ENCODE results near the gene ZNF500. TPM values are rescaled to one million over a fixed set of nuclear protein-coding genes. Genes with fewer than 3 reads are reported as not detected.
"Not testable (repeated sequence)": the region's sequence is repeated elsewhere in the genome, so short reads cannot be mapped to it uniquely, and the experiment has no call there.

The ZNF500 gene
- total RNA-seq, 2 donors from 2014 or later: 6.1 to 21.2 TPM

DNA sequence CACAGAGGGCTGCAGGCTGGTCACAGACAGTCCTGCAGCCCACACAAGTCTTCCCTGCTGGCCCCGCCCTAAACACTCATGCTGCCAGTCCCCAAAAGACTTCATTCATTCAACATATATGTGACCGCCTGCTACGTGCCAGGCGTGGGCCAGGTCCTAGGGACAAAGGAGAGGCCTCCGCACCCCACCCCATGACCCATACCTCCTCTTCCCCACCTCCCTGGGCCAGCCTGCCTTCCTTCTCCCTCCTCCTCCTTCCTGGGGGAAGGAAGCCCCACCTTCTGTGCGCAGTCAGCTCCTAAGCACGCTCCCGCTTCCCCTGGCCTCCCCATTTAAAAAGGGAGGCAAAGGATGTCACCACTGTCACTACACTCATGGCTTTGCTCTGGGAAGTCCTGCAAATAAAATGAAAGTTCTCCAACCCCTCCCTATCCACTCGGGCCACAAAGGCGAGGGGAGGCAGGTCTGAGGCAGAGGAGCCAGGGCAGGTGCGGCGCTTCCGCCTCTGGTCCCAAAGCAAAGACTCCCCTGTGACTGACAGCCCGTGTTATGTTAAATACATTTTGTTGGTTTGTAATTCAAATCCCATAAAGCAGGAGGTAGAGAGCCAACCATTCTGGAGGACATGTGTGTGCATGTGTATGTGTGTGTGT is 23.6 kb downstream of the ZNF500 start:
- Histone ChIP-seq H3K27me3 (replicated peaks; ENCODE audit: insufficient read depth) (no peaks in the 10 kb centered on the region), H3K27ac (no peak overlapping the region), H3K4me3 (no peak overlapping the region), H3K36me3 (no peaks in the 10 kb centered on the region), H3K4me1 (ENCODE audit: control insufficient read depth in 1 of 2, low read depth in 2 of 2) (peaks cover 3 to 13% of the 10 kb centered on the region in 2 donors), H3K9me3 (no peaks in the 10 kb centered on the region)
- TF ChIP-seq, protein P1, sequence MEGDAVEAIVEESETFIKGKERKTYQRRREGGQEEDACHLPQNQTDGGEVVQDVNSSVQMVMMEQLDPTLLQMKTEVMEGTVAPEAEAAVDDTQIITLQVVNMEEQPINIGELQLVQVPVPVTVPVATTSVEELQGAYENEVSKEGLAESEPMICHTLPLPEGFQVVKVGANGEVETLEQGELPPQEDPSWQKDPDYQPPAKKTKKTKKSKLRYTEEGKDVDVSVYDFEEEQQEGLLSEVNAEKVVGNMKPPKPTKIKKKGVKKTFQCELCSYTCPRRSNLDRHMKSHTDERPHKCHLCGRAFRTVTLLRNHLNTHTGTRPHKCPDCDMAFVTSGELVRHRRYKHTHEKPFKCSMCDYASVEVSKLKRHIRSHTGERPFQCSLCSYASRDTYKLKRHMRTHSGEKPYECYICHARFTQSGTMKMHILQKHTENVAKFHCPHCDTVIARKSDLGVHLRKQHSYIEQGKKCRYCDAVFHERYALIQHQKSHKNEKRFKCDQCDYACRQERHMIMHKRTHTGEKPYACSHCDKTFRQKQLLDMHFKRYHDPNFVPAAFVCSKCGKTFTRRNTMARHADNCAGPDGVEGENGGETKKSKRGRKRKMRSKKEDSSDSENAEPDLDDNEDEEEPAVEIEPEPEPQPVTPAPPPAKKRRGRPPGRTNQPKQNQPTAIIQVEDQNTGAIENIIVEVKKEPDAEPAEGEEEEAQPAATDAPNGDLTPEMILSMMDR (IDR thresholded peaks at IDR 0.05): no peak
- no peak for DNase-seq (ENCODE audit: low spot score)
- no peak for ATAC-seq (ENCODE audit: insufficient number of reproducible peaks, low FRiP score, low read depth)

DNA sequence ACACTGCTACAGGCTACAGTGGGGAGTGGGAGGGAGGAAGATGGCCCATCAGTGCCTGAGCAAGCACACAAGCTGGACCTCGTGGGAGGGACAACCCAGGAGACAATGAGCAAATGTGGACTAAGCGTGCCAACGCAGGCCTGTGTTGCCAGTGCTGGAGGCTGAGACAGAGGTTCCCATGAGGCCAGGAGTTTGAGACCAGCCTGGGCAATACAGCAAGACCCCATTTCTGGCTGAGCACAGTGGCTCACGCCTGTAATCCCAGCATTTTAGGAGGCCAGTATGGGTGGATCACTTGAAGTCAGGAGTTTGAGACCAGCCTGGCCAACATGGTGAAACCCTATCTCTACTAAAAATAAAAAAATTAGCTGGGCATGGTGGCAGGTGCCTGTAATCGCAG is 28.6 kb downstream of the ZNF500 start:
- H3K27me3 ChIP-seq (replicated peaks; ENCODE audit: insufficient read depth); H3K36me3 ChIP-seq; H3K9me3 ChIP-seq; ATAC-seq (ENCODE audit: insufficient number of reproducible peaks, low FRiP score, low read depth); DNase-seq (ENCODE audit: low spot score); H3K4me1 ChIP-seq (ENCODE audit: control insufficient read depth in 1 of 2, low read depth in 2 of 2); H3K27ac ChIP-seq; H3K4me3 ChIP-seq: not testable (repeated sequence)

DNA sequence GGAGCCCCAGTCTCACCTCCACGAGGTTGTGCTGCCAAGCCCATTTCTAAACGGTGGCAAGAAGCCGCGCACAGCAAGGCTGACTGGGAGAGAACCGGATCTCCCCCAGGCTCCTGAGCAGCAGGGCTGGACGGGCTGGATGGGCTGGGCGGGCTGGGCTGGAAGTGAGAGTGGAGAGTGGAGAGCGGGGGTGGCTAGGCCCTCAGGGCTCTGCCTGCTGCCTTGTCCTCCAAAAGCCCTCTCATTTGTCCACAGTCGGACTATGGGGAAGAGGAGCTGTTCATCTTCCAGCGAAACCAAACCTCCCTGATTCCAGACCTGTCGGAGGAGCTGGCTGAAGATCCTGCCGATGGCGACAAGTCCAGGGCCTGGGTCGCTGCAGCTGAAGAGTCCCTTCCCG is 29.4 kb downstream of the ZNF500 start:
- Histone ChIP-seq H3K4me3 (no peak overlapping the region), H3K4me1 (ENCODE audit: control insufficient read depth in 1 of 2, low read depth in 2 of 2) (peaks cover 13% of the 10 kb centered on the region in 2 donors)

DNA sequence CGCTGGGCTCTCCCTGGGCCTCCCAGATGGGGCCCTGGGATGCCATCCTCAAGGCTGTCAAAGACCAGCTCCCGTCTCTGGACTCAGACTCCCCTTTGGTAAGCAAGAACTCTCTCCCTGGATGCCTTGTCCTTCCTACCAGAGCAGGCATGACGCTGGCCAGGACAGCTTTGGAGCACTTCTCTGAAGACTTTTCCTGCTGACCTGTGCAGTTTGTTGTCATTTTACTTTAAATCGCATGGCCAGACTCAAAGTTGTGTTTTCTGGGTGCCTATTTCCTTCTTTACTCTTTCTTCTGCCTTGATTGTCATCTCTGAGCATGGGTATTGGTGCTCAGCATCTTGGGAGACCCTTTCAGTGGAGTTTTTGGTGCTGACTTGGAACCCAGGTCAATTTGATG is 30.4 kb downstream of the ZNF500 start:
- no peaks in the 10 kb centered on the region for H3K36me3 ChIP-seq
- H3K27ac ChIP-seq: no peak overlapping the region
- TF ChIP-seq, protein P1 (IDR thresholded peaks at IDR 0.05): no peak
- H3K4me3 ChIP-seq: no peak overlapping the region
- H3K27me3 ChIP-seq (replicated peaks; ENCODE audit: insufficient read depth): no peaks in the 10 kb centered on the region
- ATAC-seq (ENCODE audit: insufficient number of reproducible peaks, low FRiP score, low read depth) (no peak), DNase-seq (ENCODE audit: low spot score) (no peak)
- H3K4me1 ChIP-seq (ENCODE audit: control insufficient read depth in 1 of 2, low read depth in 2 of 2): peaks cover 13% of the 10 kb centered on the region in 2 donors
- no peaks in the 10 kb centered on the region for H3K9me3 ChIP-seq

More for the DNA sequence above, 29.4 kb downstream of the ZNF500 start:
- Histone ChIP-seq H3K36me3 (no peaks in the 10 kb centered on the region), H3K27ac (no peak overlapping the region), H3K9me3 (no peaks in the 10 kb centered on the region), H3K27me3 (replicated peaks; ENCODE audit: insufficient read depth) (no peaks in the 10 kb centered on the region)
- DNase-seq (ENCODE audit: low spot score) (no peak), ATAC-seq (ENCODE audit: insufficient number of reproducible peaks, low FRiP score, low read depth) (no peak)
- TF ChIP-seq, protein P1 (IDR thresholded peaks at IDR 0.05): no peak

DNA sequence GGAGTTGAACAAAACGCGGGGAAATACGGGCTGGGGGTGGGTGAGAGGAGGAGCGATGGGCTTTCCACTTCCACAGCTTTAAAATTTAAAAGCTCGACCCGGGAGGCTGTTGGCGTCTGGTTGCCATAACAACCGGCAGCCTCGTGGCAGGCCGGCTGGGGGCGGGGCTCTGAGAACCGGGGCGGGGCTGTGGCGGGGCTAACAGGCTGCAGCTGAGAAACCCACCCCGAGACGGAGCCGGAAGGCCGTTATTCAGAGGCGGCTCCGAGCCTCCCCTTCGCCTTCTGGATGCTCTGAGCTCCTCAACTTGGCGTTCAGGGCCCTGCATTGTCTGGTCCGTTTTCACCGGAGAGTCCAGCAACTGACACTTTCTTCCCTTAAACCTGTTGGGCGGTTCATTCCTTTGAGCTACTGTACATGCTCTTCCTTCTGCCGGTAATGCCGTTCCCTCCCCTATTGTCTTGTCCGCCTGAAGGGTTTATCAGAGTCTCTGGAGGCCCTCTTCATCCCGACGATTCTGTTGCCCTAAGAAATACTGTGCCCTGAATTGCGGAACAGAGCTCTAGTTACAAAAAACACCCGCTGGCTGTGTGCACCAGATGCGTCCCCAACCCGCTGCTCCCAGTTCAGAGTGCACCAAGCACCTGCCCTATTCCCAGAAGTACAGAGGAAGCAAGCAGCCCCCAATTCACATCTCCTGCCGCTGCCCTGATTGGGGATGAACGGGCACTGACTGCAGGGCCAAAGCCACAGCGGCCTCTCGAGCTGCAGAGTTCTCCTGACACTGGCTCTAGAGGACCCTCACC is 32.0 kb downstream of the ZNF500 start:
- no peaks in the 10 kb centered on the region for H3K27me3 ChIP-seq (replicated peaks; ENCODE audit: insufficient read depth)
- DNase-seq (ENCODE audit: low spot score): peak; percentile 89
- peak overlapping the region; percentile 94 for H3K4me3 ChIP-seq
- H3K27ac ChIP-seq: peak overlapping the region; percentile 77 to 80
- no peaks in the 10 kb centered on the region for H3K9me3 ChIP-seq
- peaks cover 4% of the 10 kb centered on the region for H3K36me3 ChIP-seq
- ATAC-seq (ENCODE audit: insufficient number of reproducible peaks, low FRiP score, low read depth): peak; percentile 66
- peaks cover 13% of the 10 kb centered on the region in 2 donors for H3K4me1 ChIP-seq (ENCODE audit: control insufficient read depth in 1 of 2, low read depth in 2 of 2)
- TF ChIP-seq, protein P1 (IDR thresholded peaks at IDR 0.05): no peak
